MM.1S (cell line): ENCODE data around the gene RALGDS.

Experiments used
- DNase-seq: peaks from one replicate; pipeline ENCODE4 v3.0.0-alpha.2; 2015
- H2AFZ ChIP-seq: fragments of 300-600 bp; sonication (generic); 2 replicates; pipeline ENCODE4 v1.6.0; 2016; ENCODE audit warnings: antibody characterized with exemption, low read length
- H3F3A ChIP-seq: fragments of 300-600 bp; sonication (generic); 2 replicates; pipeline ENCODE4 v1.6.1; 2016; ENCODE audit warnings: mild to moderate bottlenecking, antibody characterized with exemption, low read length, moderate library complexity, mixed read lengths; ENCODE audit not compliant: insufficient read depth
- H3K27ac ChIP-seq: fragments of 300-600 bp; sonication (generic); 2 replicates; pipeline ENCODE4 v1.5.1; 2016; ENCODE audit warnings: mild to moderate bottlenecking, low read length
- H3K27me3 ChIP-seq: fragments of 300-600 bp; sonication (generic); replicated peaks from 2 replicates; pipeline ENCODE4 v1.6.0; 2016; ENCODE audit warnings: low read length; ENCODE audit not compliant: insufficient read depth
- H3K36me3 ChIP-seq: fragments of 300-600 bp; sonication (generic); replicated peaks from 2 replicates; pipeline ENCODE4 v1.6.1; 2016; ENCODE audit warnings: mild to moderate bottlenecking, low read length, mixed read lengths; ENCODE audit not compliant: insufficient read depth
- H3K4me1 ChIP-seq: fragments of 300-600 bp; sonication (generic); 2 replicates; pipeline ENCODE4 v1.6.1; 2016; ENCODE audit warnings: low read length, mixed read lengths
- H3K4me2 ChIP-seq: fragments of 300-600 bp; sonication (generic); 2 replicates; pipeline ENCODE4 v1.6.0; 2016; ENCODE audit warnings: low read depth, low read length
- H3K4me3 ChIP-seq: fragments of 300-600 bp; sonication (generic); 2 replicates; pipeline ENCODE4 v1.5.1; 2016; ENCODE audit warnings: low read length, mixed read lengths
- H3K79me2 ChIP-seq: fragments of 300-600 bp; sonication (generic); 2 replicates; pipeline ENCODE4 v1.6.1; 2016; ENCODE audit warnings: mixed run types, low read length, mixed read lengths
- H3K9ac ChIP-seq: fragments of 300-600 bp; sonication (generic); 2 replicates; pipeline ENCODE4 v1.6.1; 2016; ENCODE audit warnings: low read length, mixed read lengths
- H3K9me2 ChIP-seq: fragments of 300-600 bp; sonication (generic); replicated peaks from 2 replicates; pipeline ENCODE4 v1.6.1; 2016; ENCODE audit warnings: mild to moderate bottlenecking, low read length, mixed read lengths; ENCODE audit not compliant: insufficient read depth
- H3K9me3 ChIP-seq: fragments of 300-600 bp; sonication (generic); replicated peaks from 2 replicates; pipeline ENCODE4 v1.6.1; 2016; ENCODE audit warnings: mild to moderate bottlenecking, low read length, mixed read lengths; ENCODE audit not compliant: insufficient read depth
- H4K20me1 ChIP-seq: fragments of 300-600 bp; sonication (generic); 2 replicates; pipeline ENCODE4 v1.6.1; 2016; ENCODE audit warnings: mild to moderate bottlenecking, low read length, moderate library complexity, mixed read lengths; ENCODE audit not compliant: insufficient read depth
- CTCF ChIP-seq: fragments of 300-600 bp; sonication (generic); IDR thresholded peaks from 2 replicates; pipeline ENCODE4 v1.5.1; 2016; ENCODE audit warnings: antibody characterized with exemption, low read length, mixed read lengths
- EZH2 ChIP-seq: fragments of 300-600 bp; sonication (generic); optimal IDR thresholded peaks from 2 replicates; pipeline ENCODE3; 2017; ENCODE audit warnings: low read depth, mild to moderate bottlenecking, antibody characterized with exemption, low read length, mixed read lengths
- EZH2phosphoT487 ChIP-seq: fragments of 300-600 bp; sonication (generic); IDR thresholded peaks from 2 replicates; pipeline ENCODE4 v1.6.1; 2018; ENCODE audit warnings: antibody characterized with exemption, low read length

RALGDS gene

GRCh38 chr9:133113163-133113948 lies 7.7 kb downstream of the RALGDS start:
- Histone ChIP-seq H3K4me1 (no peaks in the 10 kb centered on the region), H3K9me3 (no peaks in the 10 kb centered on the region), H4K20me1 (no peaks in the 10 kb centered on the region), H3K4me2 (no peak overlapping the region), H2AFZ (no peak overlapping the region), H3K27me3 (no peaks in the 10 kb centered on the region), H3F3A (no peaks in the 10 kb centered on the region), H3K36me3 (no peaks in the 10 kb centered on the region), H3K4me3 (no peak overlapping the region), H3K9ac (no peak overlapping the region), H3K27ac (no peak overlapping the region), H3K9me2 (no peaks in the 10 kb centered on the region), H3K79me2 (peaks cover 6% of the 10 kb centered on the region)
- TF ChIP-seq CTCF (no peak), EZH2 (no peak), EZH2phosphoT487 (no peak)
- no peak for DNase-seq

DNA sequence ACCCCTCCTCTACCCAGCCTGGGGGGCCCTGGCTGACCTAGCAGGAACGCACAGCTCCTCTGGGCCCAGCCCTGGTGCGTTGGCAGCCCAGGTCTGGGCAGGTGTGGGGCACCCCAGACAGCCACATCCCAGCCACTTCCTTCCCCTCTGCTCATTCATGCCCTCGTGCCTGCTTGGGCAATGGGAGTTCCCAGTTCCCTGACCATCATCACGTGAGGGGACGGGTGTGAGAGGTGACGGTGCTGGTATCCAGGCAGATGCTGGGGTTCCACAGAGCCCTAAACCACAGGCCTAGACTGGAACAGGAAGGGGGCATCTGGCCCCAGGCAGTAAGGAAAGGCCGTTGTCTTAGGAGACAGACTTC lies 8.4 kb downstream of the RALGDS start:
- Histone ChIP-seq H3K9me2 (no peaks in the 10 kb centered on the region), H3K9ac (no peak overlapping the region), H3K27me3 (no peaks in the 10 kb centered on the region), H4K20me1 (no peaks in the 10 kb centered on the region), H3K4me3 (no peak overlapping the region), H2AFZ (no peak overlapping the region), H3K79me2 (peaks cover 6% of the 10 kb centered on the region), H3K4me2 (no peak overlapping the region), H3K9me3 (no peaks in the 10 kb centered on the region), H3F3A (no peaks in the 10 kb centered on the region), H3K27ac (no peak overlapping the region), H3K4me1 (no peaks in the 10 kb centered on the region), H3K36me3 (no peaks in the 10 kb centered on the region)
- DNase-seq, result no peak
- TF ChIP-seq EZH2phosphoT487, result no peak
- no peak for TF ChIP-seq EZH2
- no peak for TF ChIP-seq CTCF

DNA sequence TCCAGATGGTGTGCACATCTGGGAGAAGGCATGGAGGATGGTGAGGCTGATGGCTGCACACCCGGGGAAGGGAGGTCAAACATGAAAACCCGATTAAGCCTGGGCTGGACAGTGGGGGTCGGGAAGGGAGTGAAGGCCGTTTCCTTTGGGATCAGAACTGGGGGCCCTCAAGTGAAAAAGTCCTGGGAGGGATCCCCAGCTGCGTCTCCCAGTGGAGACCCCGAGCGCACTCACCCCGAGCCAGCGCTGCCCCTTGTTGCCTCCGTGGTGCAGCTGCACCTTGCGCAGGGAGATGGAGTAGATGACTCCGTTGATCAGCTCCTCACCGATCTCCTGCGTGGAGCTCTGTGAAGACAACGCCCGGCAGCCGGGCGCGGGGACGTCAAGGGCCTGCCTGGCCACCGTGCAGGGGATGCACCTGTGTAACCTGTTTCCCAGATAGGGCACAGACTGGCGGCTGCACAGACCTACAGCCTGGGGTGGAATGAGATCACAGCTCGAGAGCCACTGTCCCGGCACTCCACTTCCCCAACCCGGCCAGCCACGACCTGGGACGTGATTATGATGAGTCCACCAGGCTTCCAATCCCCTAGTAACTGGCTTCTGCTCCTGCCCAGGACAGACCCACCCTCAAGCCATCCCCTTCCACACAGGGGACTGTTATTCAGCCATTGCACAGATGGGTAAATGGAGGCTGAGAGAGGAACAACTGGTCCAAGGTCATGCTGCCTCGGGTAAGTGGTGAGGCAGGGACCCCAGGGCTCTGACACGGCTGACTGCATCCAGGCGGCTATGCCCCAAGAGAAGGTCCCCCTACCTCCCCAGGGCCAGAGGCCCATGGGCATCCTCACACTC lies 9.0 kb downstream of the RALGDS start:
- H2AFZ ChIP-seq, result no peak overlapping the region
- H3K4me1 ChIP-seq, result no peaks in the 10 kb centered on the region
- no peak overlapping the region for H3K27ac ChIP-seq
- H4K20me1 ChIP-seq, result no peaks in the 10 kb centered on the region
- no peak overlapping the region for H3K4me3 ChIP-seq
- no peaks in the 10 kb centered on the region for H3K9me3 ChIP-seq
- H3K4me2 ChIP-seq, result no peak overlapping the region
- H3K27me3 ChIP-seq, result no peaks in the 10 kb centered on the region
- no peak overlapping the region for H3K9ac ChIP-seq
- no peaks in the 10 kb centered on the region for H3K9me2 ChIP-seq
- no peak for TF ChIP-seq EZH2phosphoT487
- TF ChIP-seq CTCF, result no peak
- TF ChIP-seq EZH2, result no peak
- H3K36me3 ChIP-seq, result no peaks in the 10 kb centered on the region
- peaks cover 6% of the 10 kb centered on the region for H3K79me2 ChIP-seq
- no peak for DNase-seq
- H3F3A ChIP-seq, result no peaks in the 10 kb centered on the region
